Glomerular visceral epithelial cell (primary cell): Measurements from ENCODE around the gene ETV4.
A peak's percentile ranks its signal among the peaks of the same experiment; 100 is the strongest.

Experiments used
- DNase-seq: peaks from one replicate; pipeline ENCODE4 v3.0.0-alpha.2; 2016; ENCODE audit errors: extremely low spot score

Gene ETV4

DNA sequence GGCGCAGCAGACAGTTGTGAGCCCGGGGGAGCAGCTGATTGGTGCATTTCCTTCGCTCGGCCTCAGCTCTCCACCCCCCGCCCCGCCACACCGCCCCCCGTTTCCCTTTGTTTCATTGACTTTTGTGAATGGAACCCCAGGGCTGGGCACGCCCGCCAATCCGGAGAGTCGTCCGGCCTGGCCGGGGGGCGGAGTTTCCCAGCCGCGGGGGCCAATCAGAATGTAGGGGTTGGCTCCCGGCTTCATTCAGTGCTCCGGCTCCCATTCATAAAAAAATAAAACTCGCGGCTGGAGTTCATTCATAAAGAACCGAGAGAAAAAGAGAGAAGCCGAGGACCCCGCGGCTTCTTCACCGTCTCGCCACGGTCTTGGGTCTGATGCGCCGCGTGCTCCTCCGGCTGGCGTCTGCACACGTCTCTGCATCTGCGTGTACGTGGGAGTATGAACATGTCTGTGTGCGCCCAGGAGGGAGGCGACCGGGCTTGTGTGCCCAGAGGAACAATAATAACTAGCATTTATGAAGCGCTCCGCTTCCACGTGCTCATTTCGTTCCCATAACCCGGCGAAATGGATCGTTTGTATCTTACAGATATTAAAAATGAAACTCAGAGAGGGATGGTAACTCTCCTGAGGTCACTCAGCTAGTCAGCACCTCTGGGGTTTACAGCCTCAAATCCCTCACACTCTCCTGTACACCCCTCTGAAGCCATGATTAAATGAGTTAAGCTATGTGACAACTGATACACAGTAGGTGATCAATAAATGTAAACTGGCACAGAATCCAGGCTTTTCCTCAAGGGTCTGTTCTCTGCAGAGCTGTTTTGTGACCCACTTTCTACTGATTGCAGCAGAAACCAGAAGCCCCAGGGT lies at the start of gene ETV4:
Gene ETV4 (minus strand): TSS at position 22 of the 870 bp plus-strand sequence. CDS start 723 bp downstream, outside the sequence.
- peak; percentile 95 for DNase-seq

DNA sequence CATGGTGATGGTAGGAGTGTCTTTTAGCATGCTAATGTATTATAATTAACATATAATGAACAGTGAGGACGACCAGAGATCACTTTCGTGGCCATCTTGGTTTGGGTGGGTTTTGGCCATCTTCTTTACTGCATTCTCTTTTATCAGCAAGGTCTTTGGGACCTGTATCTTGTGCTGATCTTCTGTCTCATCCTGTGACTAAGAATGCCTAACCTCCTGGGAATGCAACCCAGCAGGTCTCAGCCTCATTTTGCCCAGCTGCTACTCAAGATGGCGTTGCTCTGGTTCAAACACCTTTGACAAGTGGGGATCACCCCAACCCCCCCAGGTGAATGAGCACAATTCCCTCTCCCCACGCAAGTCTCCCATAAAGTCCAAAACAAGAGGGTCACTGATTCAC lies 49.3 kb upstream of the ETV4 start:
- no peak for DNase-seq

DNA sequence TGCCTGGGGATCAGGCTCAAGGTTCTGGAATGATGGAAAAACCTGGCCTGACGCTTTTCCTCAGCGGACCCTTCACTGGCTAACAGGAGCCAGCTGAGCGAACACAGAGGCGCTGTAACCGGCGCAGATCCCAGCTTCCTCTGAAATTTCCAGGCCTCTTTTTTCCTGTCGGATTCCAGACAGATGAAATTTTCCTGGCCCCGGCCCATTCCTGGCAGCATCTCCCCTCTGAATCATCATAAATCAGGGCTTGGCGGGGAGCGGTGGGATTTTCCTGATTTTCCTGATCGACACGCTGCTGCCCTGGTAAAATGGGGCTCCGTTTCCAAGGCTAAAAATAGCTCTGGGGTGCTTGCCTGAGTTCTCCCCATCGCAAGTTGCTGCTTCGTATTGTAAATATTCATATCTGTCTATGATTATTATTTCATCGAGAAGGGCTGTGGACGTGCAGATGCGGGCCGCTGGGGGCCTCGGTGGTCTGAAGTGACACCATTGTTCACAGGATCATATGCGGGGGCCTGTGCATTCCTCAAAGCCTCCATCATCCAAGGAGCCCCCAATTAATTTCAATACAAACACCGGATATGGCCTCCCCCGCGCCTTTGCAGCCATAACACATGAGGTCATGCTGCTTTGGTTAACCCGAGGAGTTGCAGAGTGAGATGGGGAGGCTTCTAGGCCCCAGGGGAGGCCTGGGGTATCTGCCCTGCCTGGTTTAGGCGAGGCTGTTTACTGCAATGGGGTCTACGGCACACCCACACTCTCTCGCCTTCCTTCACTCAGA lies 45.8 kb upstream of the ETV4 start:
- DNase-seq, result peak; percentile 88

DNA sequence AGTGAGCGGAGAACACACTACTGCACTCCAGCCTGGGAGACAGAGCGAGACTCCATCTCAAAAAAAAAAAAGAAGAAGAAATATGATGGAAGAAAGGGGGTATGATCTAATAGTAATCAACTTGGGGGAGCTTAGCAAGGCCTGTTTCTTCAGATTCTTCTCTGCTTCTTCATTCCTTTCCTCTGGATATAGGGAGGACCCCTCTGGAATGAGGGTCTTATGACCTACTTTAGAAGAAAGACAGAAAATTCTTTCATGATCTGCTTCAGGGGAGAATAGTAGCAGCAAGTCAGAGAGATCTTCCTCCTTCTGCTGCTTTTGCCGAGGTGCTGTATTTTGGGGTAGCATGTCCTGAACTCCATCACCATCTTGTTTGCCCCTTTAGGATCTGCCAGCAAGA lies 44.9 kb upstream of the ETV4 start:
- DNase-seq, result no peak

DNA sequence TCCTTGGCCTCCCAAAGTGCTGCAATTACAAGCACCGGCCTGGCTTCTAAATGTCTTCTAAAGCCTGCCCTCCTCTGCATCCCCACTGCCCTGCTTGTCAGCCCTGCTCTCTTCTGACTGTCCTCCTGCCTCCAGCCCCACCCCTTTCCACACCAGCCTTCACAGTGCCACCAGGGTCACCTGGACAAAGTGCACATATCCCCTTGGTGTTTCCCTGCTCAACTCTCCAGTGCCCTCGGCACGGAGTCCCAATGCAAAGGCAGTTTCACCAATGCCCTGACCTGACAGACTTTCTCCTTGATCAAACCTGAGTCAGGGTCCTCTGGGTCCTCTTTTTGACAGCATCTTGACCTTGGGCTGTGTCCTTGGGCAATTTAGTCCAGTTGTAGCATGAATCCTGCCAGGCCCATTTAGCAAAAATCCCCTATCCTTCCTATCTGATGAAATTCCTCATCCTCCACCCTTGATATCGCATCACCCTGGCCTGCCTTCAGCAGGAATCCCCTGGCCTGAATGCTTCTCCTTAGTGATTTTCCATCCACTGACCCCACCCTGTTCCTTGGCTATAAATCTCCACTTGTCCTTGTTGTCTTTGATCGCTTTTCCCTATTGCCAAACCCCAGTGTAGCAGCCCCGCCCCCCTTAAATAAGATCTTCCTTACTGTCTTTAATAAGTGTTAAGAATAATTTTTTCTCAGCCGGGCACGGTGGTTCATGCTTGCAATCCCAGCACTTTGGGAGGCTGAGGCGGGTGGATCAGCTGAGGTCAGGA lies 42.7 kb upstream of the ETV4 start:
- no peak for DNase-seq

DNA sequence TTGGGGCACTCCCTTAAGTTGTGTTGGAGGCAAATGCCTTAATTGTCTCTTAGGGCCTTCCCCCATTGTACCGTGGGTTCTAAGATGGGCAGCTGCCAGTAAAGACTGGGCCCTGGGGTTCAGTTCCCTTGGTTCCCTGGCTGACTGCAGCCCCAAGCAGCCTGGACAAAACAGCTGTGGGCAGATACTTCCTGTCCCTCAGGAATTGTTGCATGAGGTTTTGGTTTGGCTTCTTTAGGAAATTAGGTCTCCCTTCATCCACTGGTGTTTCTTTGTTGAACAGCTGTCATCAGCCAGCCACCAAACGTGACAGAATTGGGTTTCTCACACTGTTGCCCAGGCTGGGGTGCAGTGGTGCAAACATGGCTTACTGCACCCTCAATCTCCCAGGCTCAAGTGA lies 42.0 kb upstream of the ETV4 start:
- no peak for DNase-seq

DNA sequence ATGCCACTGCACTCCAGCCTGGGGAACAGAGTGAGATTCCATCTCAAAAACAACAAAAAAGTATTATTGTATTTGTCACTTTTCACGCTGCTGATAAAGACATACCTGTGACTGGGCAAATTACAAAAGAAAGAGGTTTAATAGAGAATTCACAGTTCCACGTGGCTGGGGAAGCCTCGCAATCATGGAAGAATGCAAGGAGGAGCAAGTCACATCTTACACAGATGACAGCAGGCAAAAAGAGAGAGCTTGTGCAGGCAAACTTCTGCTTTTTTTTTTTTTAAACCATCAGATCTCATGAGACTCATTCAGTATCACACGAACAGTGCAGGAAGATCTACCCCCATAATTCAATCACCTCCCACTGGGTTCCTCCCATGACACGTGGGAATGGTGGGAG lies 41.5 kb upstream of the ETV4 start:
- DNase-seq, result no peak

DNA sequence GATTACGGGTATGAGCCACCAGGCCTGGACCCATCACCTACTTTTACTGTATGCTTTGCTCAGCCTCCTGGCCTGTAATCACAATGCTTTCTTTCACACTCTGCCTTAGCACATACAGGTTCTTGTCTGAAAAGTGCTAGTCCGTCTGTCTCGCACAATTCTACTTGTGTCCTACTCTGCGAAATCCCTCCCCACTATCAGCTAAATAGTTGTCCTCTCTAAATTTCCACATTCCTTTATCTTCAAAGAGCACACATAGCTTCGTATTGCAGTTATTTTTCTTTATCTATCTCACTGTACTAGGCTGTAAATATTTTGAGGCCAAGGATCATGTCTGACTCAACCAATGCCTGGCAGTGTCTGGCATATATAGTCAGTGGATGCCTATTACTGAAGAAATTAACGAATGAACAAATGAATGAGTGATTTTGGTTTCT lies 38.5 kb upstream of the ETV4 start:
- DNase-seq, result no peak

DNA sequence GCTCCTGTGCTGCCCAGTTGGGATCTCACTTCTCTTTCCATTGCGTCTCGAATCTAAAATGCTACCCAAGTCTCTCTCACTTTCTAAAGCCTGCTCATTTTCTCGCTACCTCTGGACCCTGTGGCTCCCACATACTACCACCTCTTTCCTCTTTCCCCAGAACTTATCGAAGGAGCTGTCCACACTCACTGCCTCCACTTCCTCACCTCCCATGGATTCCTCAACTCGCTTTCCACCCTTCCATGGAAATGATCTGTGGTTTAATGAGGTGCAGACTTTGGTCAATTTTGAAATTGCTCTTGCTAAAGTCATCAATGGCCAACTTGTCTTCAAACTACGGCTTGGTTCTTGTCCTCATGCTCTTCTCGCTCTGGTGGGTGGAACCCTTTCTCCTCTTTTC lies 37.2 kb upstream of the ETV4 start:
- DNase-seq, result no peak

DNA sequence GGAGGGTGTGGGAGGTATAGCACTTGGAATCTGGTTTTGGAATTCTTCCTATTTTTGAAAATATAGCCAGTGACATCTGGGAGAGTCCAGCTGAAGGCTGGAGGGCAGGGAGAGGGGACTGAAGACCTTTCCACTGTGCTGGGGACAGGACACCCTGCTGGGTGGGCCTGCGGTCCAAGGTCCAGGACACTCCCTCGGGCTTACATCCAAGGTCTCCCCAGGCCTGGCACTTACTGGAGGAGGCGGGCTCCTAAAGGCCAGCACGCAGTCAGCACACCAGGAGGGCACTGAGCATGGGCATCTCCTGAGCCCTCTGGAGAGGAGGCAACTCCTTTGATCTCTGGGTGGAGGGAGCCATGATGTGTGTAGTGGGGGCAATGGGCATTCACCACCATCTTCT lies 35.5 kb upstream of the ETV4 start:
- DNase-seq, result no peak

DNA sequence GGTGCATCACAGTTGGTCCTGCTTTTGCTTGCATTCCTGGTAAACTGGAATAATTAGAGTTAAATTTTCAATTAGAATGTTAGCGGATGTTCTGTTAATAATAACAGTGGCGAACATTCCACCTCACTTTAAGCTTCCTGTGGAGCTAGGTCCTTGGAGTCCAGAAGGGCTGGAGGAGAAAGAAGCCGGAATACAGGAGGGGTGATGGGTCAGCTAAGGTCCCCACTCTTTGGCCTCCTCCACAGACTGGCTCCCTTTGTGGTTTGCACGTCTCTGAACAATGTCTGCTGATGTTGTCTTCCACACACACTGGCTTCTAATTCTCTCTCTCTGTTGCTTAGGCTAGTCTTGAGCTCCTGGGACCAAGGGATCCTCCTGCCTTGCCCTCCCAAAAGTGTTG lies 35.0 kb upstream of the ETV4 start:
- no peak for DNase-seq

DNA sequence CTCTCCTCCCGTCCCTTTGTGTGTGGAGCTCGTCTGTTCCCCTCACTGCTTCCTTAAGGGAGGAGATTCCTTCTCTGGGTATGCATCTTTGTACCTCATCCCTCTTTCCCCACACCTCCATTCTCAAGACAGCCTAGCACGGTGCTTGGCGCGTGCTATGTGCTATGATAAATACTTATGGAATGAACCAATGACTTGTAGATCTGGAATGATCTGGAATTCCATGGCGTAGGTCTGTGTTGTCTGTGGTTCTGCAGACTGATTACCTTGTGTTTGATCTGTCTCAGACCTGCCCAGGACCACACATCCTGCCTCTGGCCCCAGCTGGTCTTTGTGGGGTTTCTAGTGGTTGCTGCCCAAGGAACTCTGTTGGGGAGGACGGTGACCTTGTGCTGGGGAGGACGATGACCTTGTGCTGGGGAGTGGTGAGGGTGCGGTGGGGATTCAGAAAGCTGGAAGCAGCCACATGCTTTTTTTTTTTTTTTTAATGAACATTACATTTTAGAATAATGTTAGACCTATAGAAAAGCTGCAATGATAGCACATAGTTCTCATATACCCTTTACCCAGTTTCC lies 33.5 kb upstream of the ETV4 start:
- DNase-seq, result peak; percentile 95

DNA sequence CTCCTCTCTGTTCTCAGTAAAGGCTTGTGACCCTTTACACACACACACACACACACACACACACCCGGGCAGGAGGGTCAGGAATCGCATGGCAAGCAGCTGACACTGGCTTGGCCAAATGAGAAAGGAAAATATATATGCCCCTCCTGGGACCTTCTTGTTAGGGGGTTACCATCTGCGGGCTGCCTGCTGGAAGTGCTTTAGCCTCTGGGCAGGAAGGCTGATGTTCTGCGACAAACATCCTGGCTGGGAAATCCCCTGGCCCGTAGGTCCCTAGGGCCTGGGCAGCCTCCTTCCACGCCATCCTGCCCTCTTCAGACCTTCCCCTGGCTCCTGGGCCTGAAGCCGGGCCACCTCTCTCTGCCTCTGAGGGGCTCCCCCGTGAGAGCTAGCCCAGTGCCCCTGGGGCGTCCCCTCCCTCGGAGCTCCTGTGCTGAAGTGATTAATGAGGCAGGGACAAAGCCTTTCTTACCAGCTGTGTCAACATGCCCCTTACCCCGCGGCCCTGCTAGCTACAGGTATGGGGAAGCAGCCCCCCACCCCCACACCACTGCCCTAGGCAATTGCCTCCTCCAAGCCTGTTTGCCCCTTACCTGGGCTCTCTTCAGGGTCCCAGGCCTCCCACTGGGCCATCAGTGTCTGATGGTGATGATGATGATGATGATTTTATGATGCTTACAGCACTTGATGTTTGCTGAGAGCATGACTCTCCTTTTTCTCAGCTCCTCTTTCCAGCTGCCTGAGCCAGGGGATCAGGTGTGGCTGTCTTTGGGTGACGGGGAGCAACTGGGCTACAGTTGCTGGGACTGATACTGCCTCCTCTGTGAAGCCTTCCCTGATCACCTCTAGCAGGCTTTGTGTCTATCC lies 32.8 kb upstream of the ETV4 start:
- DNase-seq, result peak; percentile 89

DNA sequence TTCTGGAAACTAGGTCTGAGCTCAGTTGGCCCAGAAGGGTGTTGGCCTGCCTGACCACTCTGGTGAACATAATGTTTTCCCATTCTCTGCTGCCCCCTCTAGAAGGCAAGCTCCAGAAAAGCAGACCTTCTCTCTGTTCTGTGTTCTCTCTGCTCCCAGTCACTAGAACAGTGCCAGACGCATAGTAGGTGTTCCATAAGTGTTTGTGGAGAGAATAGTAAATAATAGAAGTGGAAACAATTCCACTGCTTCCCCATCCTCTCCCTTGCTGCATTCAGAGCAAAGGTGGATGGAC lies 32.2 kb upstream of the ETV4 start:
- DNase-seq, result no peak

DNA sequence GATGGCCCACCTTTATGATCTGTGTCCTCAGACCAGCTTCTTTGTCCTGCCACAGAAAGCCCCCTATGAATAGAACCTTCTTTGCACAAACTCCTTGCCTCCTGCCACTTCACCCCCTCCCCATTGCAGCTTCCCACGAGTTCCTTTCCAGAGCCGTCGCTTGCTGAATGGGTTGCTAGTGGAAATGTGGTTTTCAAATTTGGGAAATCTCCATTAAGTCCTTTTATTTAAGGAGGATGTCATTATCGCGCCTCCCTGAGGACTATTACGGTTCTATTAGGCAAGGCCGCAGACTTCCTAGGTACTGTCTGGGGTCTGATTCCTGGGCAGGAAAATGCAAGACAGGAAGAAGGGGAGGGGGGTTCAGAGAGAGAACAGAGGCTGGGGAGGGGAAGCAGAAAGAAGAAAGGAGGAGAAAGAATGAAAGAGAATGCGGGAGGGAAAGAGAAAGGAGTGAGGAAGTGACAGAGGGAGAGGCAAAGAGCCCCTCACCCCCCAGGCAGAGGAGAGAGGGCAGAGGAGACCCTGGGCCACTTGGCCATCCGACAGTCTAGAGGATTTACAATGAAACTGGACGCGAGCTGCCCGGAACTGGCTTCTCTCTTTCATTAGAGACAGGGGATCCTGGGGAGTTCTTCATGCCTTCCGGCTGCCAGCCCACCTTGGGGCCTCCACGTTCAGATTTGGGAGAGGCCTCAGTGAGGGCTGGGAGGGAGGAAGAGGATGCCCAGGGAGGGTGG lies 31.7 kb upstream of the ETV4 start:
- no peak for DNase-seq

DNA sequence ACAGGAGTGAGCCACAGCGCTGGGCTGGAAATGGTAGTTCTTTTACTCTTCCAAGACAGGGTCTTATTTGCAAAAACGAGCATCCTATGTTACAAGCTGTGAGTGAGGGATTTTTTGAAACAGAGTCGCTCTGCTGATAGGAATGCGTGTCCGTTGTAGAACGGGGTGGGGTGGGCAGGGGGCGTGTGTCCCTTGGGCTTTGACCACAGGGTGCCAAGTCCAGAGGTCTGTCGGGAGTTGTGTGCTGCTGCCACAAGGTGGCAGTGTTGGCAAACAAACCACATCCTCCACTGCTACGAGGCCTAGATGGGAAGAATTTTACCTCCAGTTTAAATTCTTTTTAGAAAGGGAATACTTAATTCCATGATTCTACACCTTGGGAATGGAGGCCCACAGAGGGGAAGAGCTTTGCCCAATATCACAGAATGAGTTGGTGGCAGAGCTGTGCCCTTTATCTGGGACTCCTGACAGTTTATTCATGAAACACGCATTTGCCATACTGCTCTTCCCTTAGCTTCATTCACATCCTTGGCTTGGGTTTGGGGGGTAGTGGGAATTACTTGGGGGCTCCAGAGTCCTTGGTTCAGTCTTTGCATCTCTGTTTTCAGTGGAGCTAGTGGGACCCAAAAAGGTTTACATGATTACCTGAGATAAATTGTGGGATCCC lies 30.6 kb upstream of the ETV4 start:
- DNase-seq, result peak; percentile 84

DNA sequence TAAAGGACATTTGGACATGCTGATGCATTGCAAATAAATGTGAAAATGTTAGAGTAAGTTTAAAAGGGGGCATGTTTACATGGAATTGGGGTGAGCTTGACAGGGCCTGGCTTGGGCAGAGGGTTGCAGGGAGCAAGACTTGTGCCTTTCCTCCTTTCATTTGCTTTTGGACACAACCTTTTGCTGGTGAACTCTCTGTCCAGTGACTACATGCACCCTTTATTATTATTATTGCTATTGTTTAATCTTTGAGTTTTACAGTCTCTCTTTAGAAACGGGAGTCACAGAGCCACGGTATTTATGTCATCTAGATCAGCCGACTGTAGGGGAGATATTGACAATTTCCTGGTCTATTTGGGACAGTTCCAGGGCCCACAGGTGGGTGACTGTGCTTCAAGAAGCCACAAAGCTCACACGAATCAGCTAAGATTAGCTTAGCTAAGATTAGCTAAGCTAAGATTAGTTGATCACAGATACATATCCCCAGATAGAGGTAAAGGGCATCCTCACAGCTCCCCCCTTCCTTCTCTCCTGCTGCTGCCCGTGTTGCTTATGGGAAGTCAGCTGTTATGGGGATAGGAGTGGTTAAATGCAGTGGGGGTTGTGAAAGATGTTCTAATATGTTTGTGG lies 28.9 kb upstream of the ETV4 start:
- no peak for DNase-seq

DNA sequence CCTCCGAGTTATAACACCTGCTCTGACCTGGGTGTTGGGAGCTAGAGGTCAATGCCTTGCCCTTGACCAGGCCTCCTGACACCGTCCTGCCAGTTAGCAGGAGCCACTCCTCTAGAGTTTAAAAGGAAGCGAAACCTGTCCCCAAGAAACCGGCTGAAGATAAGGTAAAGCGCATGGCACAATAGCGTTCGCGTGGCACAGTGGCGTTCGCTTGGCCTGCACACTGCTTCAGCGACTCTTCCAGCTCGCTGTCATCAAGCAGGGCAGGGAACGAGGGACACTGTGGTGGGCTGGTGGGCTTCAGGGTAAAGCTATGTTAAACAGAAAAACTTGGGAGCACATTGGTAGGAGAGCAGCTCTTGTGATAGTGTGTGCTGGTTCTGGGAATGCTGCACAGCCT lies 28.2 kb upstream of the ETV4 start:
- no peak for DNase-seq

DNA sequence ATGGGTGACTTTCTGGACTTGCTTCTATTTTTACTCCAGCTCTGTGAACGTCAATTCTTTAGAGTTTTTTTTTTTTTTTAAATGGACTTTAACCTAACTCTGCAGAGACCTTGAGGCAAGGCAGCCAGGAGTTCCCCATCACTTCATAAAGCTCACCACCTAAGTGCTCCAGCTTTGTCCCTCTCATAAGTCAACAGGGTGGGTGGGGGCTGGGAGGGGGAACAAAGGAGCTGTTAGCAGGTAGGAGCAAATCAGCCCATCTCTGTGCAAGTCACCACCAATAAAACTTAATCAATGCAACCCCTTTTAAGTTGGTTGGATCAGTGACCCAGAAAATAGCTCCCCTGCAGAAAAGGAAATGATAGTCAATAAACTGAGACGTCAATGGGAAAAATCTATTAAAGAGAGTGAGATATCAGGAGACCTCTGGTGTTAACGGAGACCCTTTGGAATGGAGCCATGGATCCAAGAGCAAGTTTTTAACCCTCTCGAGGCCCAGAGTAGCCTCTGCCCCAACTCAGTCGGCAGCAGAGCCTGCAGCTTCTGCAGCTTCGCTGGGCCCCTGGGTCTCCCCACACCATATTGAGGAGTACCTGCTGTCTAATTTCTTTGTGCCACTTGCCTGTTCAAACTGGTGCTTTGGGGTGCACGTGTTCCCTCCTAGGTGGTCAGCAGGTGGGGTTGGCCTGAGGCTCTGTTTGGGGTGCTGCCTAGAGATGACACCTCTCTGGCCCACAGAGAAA lies 27.6 kb upstream of the ETV4 start:
- no peak for DNase-seq
